Gastrocnemius medialis (tissue), 4 donors: ENCODE data around the gene ANKRD33. TPM values are rescaled to one million over a fixed set of nuclear protein-coding genes. Genes with fewer than 3 reads are reported as not detected.

Experiments used
- ATAC-seq, 2 donors: fragments of 150-250 bp; one replicate each; pipeline ENCODE4 v1.9.1; 2016
- DNase-seq, 2 donors: peaks; one replicate each; pipeline ENCODE4 v3.0.0-alpha.2; 2019
- H3K27ac ChIP-seq, 4 donors: fragments of 200-600 bp; sonication (generic); 1 replicate in 1 of 4; 2 replicates in 3 of 4; pipeline ENCODE4 v1.5.1; 2016 to 2018; ENCODE audit warnings: mild to moderate bottlenecking in 2 of 4, moderate library complexity in 1 of 4
- H3K27me3 ChIP-seq, 3 donors: fragments of 200-600 bp; sonication (generic) in 2 of 3; 1 replicate in 1 of 3; 2 replicates in 2 of 3; pipeline versions ENCODE4 v1.5.1 to v1.6.0; 2016 to 2019; ENCODE audit warnings: mild to moderate bottlenecking in 1 of 3, moderate library complexity in 1 of 3
- H3K36me3 ChIP-seq, 2 donors: fragments of 200-600 bp; sonication (generic) in 1 of 2; one replicate each; pipeline ENCODE4 v1.5.1; 2017 to 2018
- H3K4me1 ChIP-seq, 2 donors: fragments of 200-600 bp; sonication (generic) in 1 of 2; one replicate each; pipeline ENCODE4 v1.5.1; 2016 to 2017; ENCODE audit warnings: mild to moderate bottlenecking in 2 of 2
- H3K4me3 ChIP-seq, 4 donors: fragments of 200-600 bp; sonication (generic) in 3 of 4; 1 replicate in 1 of 4; 2 replicates in 3 of 4; pipeline ENCODE4 v1.5.1; 2016 to 2019; ENCODE audit warnings: mild to moderate bottlenecking in 2 of 4
- H3K9me3 ChIP-seq, 3 donors: fragments of 200-600 bp; sonication (generic) in 2 of 3; 1 replicate in 1 of 3; 2 replicates in 2 of 3; pipeline ENCODE4 v1.5.1; 2016 to 2019
- POLR2A ChIP-seq, 2 donors: fragments of 450-650 bp; IDR thresholded peaks; one replicate each; pipeline ENCODE4 v1.6.1; 2017; ENCODE audit warnings: antibody characterized with exemption in 2 of 2, mild to moderate bottlenecking in 2 of 2, moderate library complexity in 2 of 2
- in situ Hi-C, 4 donors: fragments of 200-750 bp; cut with MboI; loops; one replicate each; pipeline versions ENCODE4 v1.15.0 to v1.8.0; 2017; ENCODE audit warnings: low sequenced_read_pairs in 4 of 4
- intact Hi-C: fragments of 100-400 bp; cut with DNase I; formaldehyde crosslinking; loops from one replicate; pipeline ENCODE4 v1.15.1; 2023; ENCODE audit warnings: low total_unique reads
- total RNA-seq, 4 donors: library from RNA; depleted of rRNA; stranded (reverse); fragments of >200 nt; gene quantifications; one replicate each; pipeline versions ENCODE4 v1.1.0 to v1.2.3, GENCODE V29; 2016
- TF ChIP-seq, protein P1 (sequence below), 5 experiments: fragments of 450-650 bp in 3 of 5; fragments of 200-600 bp in 2 of 5; sonication (generic) in 2 of 5; IDR thresholded peaks in 4 of 5; conservative IDR thresholded peaks in 1 of 5; 1 replicate in 4 of 5; 2 replicates in 1 of 5; pipeline ENCODE4 v1.5.1; 2016 to 2019; ENCODE audit warnings: antibody characterized with exemption in 5 of 5, mild to moderate bottlenecking in 3 of 5, moderate library complexity in 3 of 5

Gene ANKRD33
- total RNA-seq, 4 donors from 2014 or later = not detected

- Histone ChIP-seq H3K4me3 (no peak overlapping the region), H3K4me1 (peaks cover 0 to 17% of the 10 kb centered on the region in 2 donors), H3K36me3 (no peaks in the 10 kb centered on the region), H3K9me3 (no peaks in the 10 kb centered on the region), H3K27me3 (peaks cover 12 to 39% (median 25%) of the 10 kb centered on the region in 3 donors), H3K27ac (no peak overlapping the region)
- ATAC-seq = no peak
- TF ChIP-seq POLR2A (IDR thresholded peaks at IDR 0.05) = no peak
- TF ChIP-seq, protein P1, sequence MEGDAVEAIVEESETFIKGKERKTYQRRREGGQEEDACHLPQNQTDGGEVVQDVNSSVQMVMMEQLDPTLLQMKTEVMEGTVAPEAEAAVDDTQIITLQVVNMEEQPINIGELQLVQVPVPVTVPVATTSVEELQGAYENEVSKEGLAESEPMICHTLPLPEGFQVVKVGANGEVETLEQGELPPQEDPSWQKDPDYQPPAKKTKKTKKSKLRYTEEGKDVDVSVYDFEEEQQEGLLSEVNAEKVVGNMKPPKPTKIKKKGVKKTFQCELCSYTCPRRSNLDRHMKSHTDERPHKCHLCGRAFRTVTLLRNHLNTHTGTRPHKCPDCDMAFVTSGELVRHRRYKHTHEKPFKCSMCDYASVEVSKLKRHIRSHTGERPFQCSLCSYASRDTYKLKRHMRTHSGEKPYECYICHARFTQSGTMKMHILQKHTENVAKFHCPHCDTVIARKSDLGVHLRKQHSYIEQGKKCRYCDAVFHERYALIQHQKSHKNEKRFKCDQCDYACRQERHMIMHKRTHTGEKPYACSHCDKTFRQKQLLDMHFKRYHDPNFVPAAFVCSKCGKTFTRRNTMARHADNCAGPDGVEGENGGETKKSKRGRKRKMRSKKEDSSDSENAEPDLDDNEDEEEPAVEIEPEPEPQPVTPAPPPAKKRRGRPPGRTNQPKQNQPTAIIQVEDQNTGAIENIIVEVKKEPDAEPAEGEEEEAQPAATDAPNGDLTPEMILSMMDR (IDR thresholded peaks at IDR 0.05 in 4 of 5, conservative IDR thresholded peaks at IDR 0.05 in 1 of 5) = no peak
- DNase-seq = no peak
- intact Hi-C loops (no loop called here), in situ Hi-C loops (no loop called here)
Observed at GRCh38 chr12:51867371-51867770, 20.5 kb upstream of the ANKRD33 start.

- no peaks in the 10 kb centered on the region for H3K9me3 ChIP-seq
- TF ChIP-seq POLR2A (IDR thresholded peaks at IDR 0.05) = no peak
- TF ChIP-seq, protein P1 (IDR thresholded peaks at IDR 0.05 in 4 of 5, conservative IDR thresholded peaks at IDR 0.05 in 1 of 5) = no peak
- intact Hi-C loops (no loop called here), in situ Hi-C loops (no loop called here)
- peaks cover 12 to 37% (median 25%) of the 10 kb centered on the region in 3 donors for H3K27me3 ChIP-seq
- no peaks in the 10 kb centered on the region for H3K36me3 ChIP-seq
- DNase-seq (no peak), ATAC-seq (no peak)
- peaks cover 0 to 17% of the 10 kb centered on the region in 2 donors for H3K4me1 ChIP-seq
- H3K27ac ChIP-seq = no peak overlapping the region
- no peak overlapping the region for H3K4me3 ChIP-seq
Observed at GRCh38 chr12:51867796-51868428, 20.0 kb upstream of the ANKRD33 start.

DNA sequence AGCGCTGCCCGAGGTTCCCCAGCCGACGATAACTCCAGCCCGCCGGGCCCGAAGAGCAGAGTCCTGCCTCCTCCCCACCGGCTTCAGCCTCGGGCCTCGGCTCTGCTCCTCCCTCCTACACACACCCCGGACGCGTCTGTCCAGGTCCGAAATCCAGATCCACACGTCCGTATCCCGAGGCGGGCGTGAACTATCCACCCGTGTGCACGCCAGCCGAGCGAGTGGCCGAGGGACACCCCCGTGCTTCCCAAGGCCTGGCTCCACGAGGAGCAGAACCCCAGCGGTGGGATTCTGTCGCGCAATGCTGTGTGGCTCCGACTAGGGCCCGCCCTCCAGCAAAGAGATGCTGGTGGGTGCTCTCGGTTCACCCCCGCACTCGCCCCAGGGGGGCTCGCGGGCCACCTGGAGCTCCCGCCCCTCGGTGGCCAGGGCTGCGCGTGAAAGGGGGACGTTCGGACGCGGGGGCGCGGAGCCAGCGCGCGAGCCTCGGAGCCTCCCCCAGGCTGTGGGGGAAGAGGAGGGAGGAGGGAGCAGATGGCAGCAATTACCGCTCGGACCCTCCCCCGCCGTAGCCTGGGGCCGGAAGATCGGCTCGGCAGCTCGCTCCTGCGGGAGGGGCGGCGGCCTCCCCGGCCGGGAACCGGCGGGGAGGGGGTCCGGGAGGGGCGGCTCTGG, 18.9 kb upstream of the ANKRD33 start:
- Histone ChIP-seq H3K9me3 (no peaks in the 10 kb centered on the region), H3K4me3 (peak overlapping the region; percentile 42 to 65 (median 50)), H3K36me3 (no peaks in the 10 kb centered on the region), H3K4me1 (peaks cover 0 to 13% of the 10 kb centered on the region in 2 donors), H3K27me3 (peaks cover 10 to 28% (median 16%) of the 10 kb centered on the region in 3 donors), H3K27ac (no peak overlapping the region)
- in situ Hi-C loops (no loop called here), intact Hi-C loops (no loop called here)
- TF ChIP-seq, protein P1 (IDR thresholded peaks at IDR 0.05 in 4 of 5, conservative IDR thresholded peaks at IDR 0.05 in 1 of 5) = no peak
- TF ChIP-seq POLR2A (IDR thresholded peaks at IDR 0.05) = no peak
- ATAC-seq = no peak
- DNase-seq = no peak

- ATAC-seq = no peak
- in situ Hi-C loops = no loop called here
Observed at GRCh38 chr12:51869496-51869865, 18.4 kb upstream of the ANKRD33 start.

More at GRCh38 chr12:51869496-51869865, 18.4 kb upstream of the ANKRD33 start:
- Histone ChIP-seq H3K4me1 (peaks cover 0 to 8% of the 10 kb centered on the region in 2 donors), H3K36me3 (no peaks in the 10 kb centered on the region), H3K27ac (no peak overlapping the region), H3K9me3 (no peaks in the 10 kb centered on the region), H3K27me3 (peaks cover 8 to 23% (median 10%) of the 10 kb centered on the region in 3 donors), H3K4me3 (peak overlapping the region; percentile 42 to 65 (median 50))
- no peak for DNase-seq
- intact Hi-C loops = no loop called here
- TF ChIP-seq, protein P1 (IDR thresholded peaks at IDR 0.05 in 4 of 5, conservative IDR thresholded peaks at IDR 0.05 in 1 of 5) = no peak
- no peak for TF ChIP-seq POLR2A (IDR thresholded peaks at IDR 0.05)
